SK-N-SH treated with all-trans-retinoic acid at 6 μM for 48 hours (cell line): ENCODE results near the gene RGMB.

Source experiments
- ATAC-seq: fragments of 200-7000 bp; cut with Tn5 transposase; 3 replicates; pipeline ENCODE4 v1.9.1; 2020; ENCODE audit warnings: mild to moderate bottlenecking, moderate library complexity
- ARNTL ChIP-seq: fragments of 450-650 bp; formaldehyde crosslinking; IDR thresholded peaks from 2 replicates; pipeline ENCODE4 v1.5.0; 2020; ENCODE audit warnings: low read depth, mild to moderate bottlenecking, moderate library complexity, borderline replicate concordance
- BACH2 ChIP-seq: fragments of 250-450 bp; sonication (Bioruptor Pico); IDR thresholded peaks from 2 replicates; pipeline ENCODE4 v1.9.0; 2021; ENCODE audit warnings: mild to moderate bottlenecking, borderline replicate concordance
- CSDC2 ChIP-seq: fragments of 250-450 bp; sonication (Bioruptor Pico); IDR thresholded peaks from 2 replicates; pipeline ENCODE4 v1.5.0; 2020; ENCODE audit warnings: mild to moderate bottlenecking, moderate library complexity
- ESRRG ChIP-seq: fragments of 250-450 bp; sonication (Bioruptor Pico); IDR thresholded peaks from 2 replicates; pipeline ENCODE4 v1.6.1; 2021; ENCODE audit warnings: mild to moderate bottlenecking
- GLIS3 ChIP-seq: fragments of 250-450 bp; sonication (Bioruptor Pico); IDR thresholded peaks from 2 replicates; pipeline ENCODE4 v1.5.0; 2020; ENCODE audit warnings: mild to moderate bottlenecking, moderate library complexity
- ISL1 ChIP-seq: fragments of 250-450 bp; sonication (Bioruptor Pico); IDR thresholded peaks from 2 replicates; pipeline ENCODE4 v2.1.2; 2022; ENCODE audit warnings: mild to moderate bottlenecking, moderate library complexity
- PPARA ChIP-seq: fragments of 250-450 bp; sonication (Bioruptor Pico); IDR thresholded peaks from 2 replicates; pipeline ENCODE4 v1.5.0; 2020; ENCODE audit warnings: mild to moderate bottlenecking, borderline replicate concordance
- RARB ChIP-seq: fragments of 250-450 bp; sonication (Bioruptor Pico); IDR thresholded peaks from 2 replicates; pipeline ENCODE4 v1.8.0; 2021; ENCODE audit warnings: mild to moderate bottlenecking, moderate library complexity
- SNAI2 ChIP-seq: fragments of 250-450 bp; sonication (Bioruptor Pico); IDR thresholded peaks from 2 replicates; pipeline ENCODE4 v1.5.0; 2020; ENCODE audit warnings: mild to moderate bottlenecking, moderate library complexity
- TCF4 ChIP-seq: fragments of 250-450 bp; sonication (Bioruptor Pico); IDR thresholded peaks from 2 replicates; pipeline ENCODE4 v1.8.0; 2021; ENCODE audit warnings: mild to moderate bottlenecking, moderate library complexity, borderline replicate concordance
- ZC3H10 ChIP-seq: fragments of 250-450 bp; sonication (Bioruptor Pico); IDR thresholded peaks from 2 replicates; pipeline ENCODE4 v1.5.1; 2021; ENCODE audit warnings: mild to moderate bottlenecking, moderate library complexity
- ZFP30 ChIP-seq: fragments of 450-650 bp; formaldehyde crosslinking; IDR thresholded peaks from 2 replicates; pipeline ENCODE4 v1.5.0; 2022; ENCODE audit warnings: mild to moderate bottlenecking, moderate library complexity
- ZNF565 ChIP-seq: fragments of 450-650 bp; formaldehyde crosslinking; conservative IDR thresholded peaks from 2 replicates; pipeline ENCODE4 v1.5.0; 2020; ENCODE audit warnings: low read depth, mild to moderate bottlenecking, moderate library complexity
- ZNF70 ChIP-seq: fragments of 450-650 bp; formaldehyde crosslinking; IDR thresholded peaks from 2 replicates; pipeline ENCODE4 v1.5.0; 2020; ENCODE audit warnings: mild to moderate bottlenecking, moderate library complexity
- ZNF8 ChIP-seq: fragments of 450-650 bp; formaldehyde crosslinking; IDR thresholded peaks from 2 replicates; pipeline ENCODE4 v1.5.0; 2020; ENCODE audit warnings: mild to moderate bottlenecking, moderate library complexity
- TF ChIP-seq, protein P1 (sequence below): fragments of 250-450 bp; sonication (Bioruptor Pico); IDR thresholded peaks from 2 replicates; pipeline ENCODE4 v1.8.0; 2020; ENCODE audit warnings: mild to moderate bottlenecking, moderate library complexity, borderline replicate concordance
- TF ChIP-seq, protein P2 (sequence below): fragments of 250-450 bp; sonication (Bioruptor Pico); IDR thresholded peaks from 2 replicates; pipeline ENCODE4 v1.5.0; 2020; ENCODE audit warnings: mild to moderate bottlenecking, moderate library complexity
- TF ChIP-seq, protein P3 (sequence below): fragments of 250-450 bp; sonication (Bioruptor Pico); IDR thresholded peaks from 2 replicates; pipeline ENCODE4 v1.5.1; 2020; ENCODE audit warnings: low read depth, mild to moderate bottlenecking, moderate library complexity
- TF ChIP-seq, protein P4 (sequence below): fragments of 250-450 bp; sonication (Bioruptor Pico); IDR thresholded peaks from 2 replicates; pipeline ENCODE4 v1.5.1; 2021; ENCODE audit warnings: mild to moderate bottlenecking, moderate library complexity

The RGMB gene

DNA sequence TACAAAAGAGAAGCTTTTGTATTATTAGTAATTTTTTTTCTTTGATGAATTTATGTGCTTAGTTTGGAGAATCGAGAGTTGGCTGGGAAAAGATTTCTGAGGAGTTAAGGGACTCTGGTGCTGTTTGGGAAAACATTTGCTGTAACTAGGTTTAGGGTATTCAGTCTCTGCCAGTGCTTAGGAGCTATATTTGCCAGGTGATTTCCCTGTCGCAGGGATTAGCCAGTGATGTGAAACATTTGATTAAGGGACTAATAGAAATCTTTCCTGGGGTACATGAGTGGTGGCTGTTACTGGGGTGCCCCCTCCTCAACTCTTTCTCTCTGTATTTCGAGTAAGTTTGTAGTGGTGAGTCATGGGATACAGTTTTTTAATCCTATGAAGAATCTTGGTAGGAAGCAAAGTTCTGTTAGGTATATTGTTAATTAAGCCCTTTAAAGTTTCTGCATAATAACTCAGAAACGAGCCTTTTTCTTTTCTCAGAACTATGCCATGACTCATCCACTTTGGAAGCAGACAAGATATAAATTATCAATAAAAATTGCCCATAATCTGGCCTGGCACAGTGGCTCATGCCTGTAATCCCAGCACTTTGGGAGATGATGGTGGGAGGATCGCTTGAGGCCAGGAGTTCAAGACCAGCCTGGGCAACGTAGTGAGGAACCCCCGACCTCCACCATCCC, 18.6 kb downstream of the RGMB start:
- TF ChIP-seq RARB (no peak), ZNF8 (CRISPR knock-in tag) (no peak), ZNF565 (CRISPR knock-in tag) (no peak), ESRRG (CRISPR knock-in tag) (no peak), ZFP30 (CRISPR knock-in tag) (no peak)
- TF ChIP-seq, protein P1, sequence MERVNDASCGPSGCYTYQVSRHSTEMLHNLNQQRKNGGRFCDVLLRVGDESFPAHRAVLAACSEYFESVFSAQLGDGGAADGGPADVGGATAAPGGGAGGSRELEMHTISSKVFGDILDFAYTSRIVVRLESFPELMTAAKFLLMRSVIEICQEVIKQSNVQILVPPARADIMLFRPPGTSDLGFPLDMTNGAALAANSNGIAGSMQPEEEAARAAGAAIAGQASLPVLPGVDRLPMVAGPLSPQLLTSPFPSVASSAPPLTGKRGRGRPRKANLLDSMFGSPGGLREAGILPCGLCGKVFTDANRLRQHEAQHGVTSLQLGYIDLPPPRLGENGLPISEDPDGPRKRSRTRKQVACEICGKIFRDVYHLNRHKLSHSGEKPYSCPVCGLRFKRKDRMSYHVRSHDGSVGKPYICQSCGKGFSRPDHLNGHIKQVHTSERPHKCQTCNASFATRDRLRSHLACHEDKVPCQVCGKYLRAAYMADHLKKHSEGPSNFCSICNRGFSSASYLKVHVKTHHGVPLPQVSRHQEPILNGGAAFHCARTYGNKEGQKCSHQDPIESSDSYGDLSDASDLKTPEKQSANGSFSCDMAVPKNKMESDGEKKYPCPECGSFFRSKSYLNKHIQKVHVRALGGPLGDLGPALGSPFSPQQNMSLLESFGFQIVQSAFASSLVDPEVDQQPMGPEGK (CRISPR knock-in tag) = no peak
- no peak for ATAC-seq

DNA sequence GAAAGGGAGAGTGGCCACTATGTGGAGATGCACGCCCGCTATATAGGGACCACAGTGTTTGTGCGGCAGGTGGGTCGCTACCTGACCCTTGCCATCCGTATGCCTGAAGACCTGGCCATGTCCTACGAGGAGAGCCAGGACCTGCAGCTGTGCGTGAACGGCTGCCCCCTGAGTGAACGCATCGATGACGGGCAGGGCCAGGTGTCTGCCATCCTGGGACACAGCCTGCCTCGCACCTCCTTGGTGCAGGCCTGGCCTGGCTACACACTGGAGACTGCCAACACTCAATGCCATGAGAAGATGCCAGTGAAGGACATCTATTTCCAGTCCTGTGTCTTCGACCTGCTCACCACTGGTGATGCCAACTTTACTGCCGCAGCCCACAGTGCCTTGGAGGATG, 19.8 kb downstream of the RGMB start:
- TF ChIP-seq CSDC2 (no peak), GLIS3 (CRISPR knock-in tag) (no peak)

DNA sequence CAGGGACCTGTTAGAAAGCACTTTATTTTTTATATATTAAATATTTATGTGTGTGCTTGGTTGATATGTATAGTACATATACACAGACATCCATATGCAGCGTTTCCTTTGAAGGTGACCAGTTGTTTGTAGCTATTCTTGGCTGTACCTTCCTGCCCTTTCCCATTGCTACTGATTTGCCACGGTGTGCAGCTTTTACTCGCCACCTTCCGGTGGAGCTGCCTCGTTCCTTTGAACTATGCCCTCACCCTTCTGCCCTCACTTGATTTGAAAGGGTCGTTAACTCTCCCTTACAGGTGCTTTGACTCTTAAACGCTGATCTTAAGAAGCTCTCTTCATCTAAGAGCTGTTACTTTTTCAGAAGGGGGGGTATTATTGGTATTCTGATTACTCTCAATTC, 20.5 kb downstream of the RGMB start:
- ATAC-seq = no peak
- TF ChIP-seq ISL1 = no peak
- TF ChIP-seq CSDC2 = no peak
- TF ChIP-seq GLIS3 (CRISPR knock-in tag) = no peak
- TF ChIP-seq ZNF565 (CRISPR knock-in tag) = no peak
- TF ChIP-seq TCF4 (CRISPR knock-in tag) = no peak
- no peak for TF ChIP-seq ESRRG (CRISPR knock-in tag)
- TF ChIP-seq ZNF70 = no peak

More for the DNA sequence above, 19.8 kb downstream of the RGMB start:
- no peak for ATAC-seq

DNA sequence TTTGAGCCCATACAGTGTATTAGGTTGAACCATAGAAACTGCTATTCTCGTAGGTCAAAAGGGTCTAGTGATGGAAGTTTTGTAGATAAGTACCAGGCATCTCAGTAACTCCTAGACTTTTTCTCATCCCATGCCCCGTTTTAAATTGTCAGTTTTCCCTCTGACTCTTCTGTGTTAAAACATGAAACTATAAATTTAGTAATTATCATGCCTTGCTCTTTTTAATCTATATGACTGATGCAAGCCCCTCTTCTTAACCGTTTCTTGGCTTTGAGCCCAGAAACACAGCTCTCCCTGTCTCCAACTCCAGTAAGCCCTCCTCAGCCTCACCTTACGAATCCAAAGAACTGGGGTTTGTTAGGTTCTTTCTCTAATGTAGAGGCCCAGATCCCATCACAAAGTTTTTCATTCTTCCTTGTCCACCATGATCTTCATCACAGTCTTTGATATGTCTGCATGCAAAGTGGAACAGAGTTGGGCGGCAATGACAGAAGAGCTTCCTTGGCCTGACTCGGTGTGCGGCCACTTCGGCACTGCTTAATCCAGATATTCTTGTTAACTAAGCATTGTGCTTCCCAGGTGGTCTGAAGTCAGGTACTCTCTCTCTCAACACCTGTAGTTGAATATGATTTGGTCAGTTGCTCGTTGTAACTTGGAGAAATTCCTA, 21.1 kb downstream of the RGMB start:
- ATAC-seq = no peak

DNA sequence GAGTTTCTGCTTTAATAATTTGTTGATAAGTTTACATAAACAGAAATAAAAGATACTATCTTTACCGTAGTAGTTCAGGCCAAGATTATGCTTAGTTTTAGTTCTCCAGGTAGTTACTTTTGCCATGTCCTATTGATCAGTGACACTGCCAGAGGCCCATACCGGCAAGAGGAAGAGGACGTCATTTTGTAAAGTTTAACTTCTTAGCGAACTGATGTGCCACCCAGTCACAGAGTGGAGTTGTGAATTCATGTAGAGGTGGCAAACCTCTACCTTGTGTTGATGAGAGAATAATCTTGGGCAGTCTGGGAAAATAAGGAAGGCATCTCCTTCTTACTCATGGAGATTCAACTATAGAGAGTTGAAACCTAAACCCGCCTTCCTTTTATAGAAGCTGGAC, 21.8 kb downstream of the RGMB start:
- ATAC-seq = no peak
- TF ChIP-seq ESRRG (CRISPR knock-in tag) = no peak
- TF ChIP-seq, protein P2, sequence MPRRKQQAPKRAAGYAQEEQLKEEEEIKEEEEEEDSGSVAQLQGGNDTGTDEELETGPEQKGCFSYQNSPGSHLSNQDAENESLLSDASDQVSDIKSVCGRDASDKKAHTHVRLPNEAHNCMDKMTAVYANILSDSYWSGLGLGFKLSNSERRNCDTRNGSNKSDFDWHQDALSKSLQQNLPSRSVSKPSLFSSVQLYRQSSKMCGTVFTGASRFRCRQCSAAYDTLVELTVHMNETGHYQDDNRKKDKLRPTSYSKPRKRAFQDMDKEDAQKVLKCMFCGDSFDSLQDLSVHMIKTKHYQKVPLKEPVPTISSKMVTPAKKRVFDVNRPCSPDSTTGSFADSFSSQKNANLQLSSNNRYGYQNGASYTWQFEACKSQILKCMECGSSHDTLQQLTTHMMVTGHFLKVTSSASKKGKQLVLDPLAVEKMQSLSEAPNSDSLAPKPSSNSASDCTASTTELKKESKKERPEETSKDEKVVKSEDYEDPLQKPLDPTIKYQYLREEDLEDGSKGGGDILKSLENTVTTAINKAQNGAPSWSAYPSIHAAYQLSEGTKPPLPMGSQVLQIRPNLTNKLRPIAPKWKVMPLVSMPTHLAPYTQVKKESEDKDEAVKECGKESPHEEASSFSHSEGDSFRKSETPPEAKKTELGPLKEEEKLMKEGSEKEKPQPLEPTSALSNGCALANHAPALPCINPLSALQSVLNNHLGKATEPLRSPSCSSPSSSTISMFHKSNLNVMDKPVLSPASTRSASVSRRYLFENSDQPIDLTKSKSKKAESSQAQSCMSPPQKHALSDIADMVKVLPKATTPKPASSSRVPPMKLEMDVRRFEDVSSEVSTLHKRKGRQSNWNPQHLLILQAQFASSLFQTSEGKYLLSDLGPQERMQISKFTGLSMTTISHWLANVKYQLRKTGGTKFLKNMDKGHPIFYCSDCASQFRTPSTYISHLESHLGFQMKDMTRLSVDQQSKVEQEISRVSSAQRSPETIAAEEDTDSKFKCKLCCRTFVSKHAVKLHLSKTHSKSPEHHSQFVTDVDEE (CRISPR knock-in tag) = no peak
- TF ChIP-seq ZNF70 = no peak
- no peak for TF ChIP-seq BACH2 (CRISPR knock-in tag)
- no peak for TF ChIP-seq ZC3H10 (CRISPR knock-in tag)
- TF ChIP-seq, protein P3, sequence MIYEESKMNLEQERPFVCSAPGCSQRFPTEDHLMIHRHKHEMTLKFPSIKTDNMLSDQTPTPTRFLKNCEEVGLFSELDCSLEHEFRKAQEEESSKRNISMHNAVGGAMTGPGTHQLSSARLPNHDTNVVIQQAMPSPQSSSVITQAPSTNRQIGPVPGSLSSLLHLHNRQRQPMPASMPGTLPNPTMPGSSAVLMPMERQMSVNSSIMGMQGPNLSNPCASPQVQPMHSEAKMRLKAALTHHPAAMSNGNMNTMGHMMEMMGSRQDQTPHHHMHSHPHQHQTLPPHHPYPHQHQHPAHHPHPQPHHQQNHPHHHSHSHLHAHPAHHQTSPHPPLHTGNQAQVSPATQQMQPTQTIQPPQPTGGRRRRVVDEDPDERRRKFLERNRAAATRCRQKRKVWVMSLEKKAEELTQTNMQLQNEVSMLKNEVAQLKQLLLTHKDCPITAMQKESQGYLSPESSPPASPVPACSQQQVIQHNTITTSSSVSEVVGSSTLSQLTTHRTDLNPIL = no peak
- TF ChIP-seq SNAI2 (CRISPR knock-in tag) = no peak

More for the DNA sequence above, 21.1 kb downstream of the RGMB start:
- TF ChIP-seq BACH2 (CRISPR knock-in tag) (no peak), RARB (no peak), ESRRG (CRISPR knock-in tag) (no peak), TCF4 (CRISPR knock-in tag) (no peak), ZC3H10 (CRISPR knock-in tag) (no peak), ZNF70 (no peak), ZNF565 (CRISPR knock-in tag) (no peak), PPARA (no peak), ZNF8 (CRISPR knock-in tag) (no peak), ARNTL (CRISPR knock-in tag) (no peak)
- TF ChIP-seq, protein P1 (CRISPR knock-in tag) = no peak
- TF ChIP-seq, protein P4, sequence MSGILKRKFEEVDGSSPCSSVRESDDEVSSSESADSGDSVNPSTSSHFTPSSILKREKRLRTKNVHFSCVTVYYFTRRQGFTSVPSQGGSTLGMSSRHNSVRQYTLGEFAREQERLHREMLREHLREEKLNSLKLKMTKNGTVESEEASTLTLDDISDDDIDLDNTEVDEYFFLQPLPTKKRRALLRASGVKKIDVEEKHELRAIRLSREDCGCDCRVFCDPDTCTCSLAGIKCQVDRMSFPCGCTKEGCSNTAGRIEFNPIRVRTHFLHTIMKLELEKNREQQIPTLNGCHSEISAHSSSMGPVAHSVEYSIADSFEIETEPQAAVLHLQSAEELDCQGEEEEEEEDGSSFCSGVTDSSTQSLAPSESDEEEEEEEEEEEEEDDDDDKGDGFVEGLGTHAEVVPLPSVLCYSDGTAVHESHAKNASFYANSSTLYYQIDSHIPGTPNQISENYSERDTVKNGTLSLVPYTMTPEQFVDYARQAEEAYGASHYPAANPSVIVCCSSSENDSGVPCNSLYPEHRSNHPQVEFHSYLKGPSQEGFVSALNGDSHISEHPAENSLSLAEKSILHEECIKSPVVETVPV (CRISPR knock-in tag) = no peak
- TF ChIP-seq, protein P3 = no peak
